GM18508 (cell line): Measurements from ENCODE around the gene VASH2.
"Not testable (repeated sequence)": the region's sequence is repeated elsewhere in the genome, so short reads cannot be mapped to it uniquely, and the experiment has no call there.

Experiments used
- ATAC-seq: cut with Tn5 transposase; IDR thresholded peaks from one replicate; pipeline ENCODE4 v1.9.1; 2021; ENCODE audit warnings: moderate number of reproducible peaks; ENCODE audit not compliant: insufficient read depth, unreplicated experiment

VASH2 gene

GRCh38 chr1:212950243-212951125 is at the start of gene VASH2:
Gene VASH2, plus strand, starts transcription at chr1:212950541. Its CDS starts 1,002 bp downstream, at chr1:212951543.
- ATAC-seq = peak; percentile 80

GRCh38 chr1:212901290-212901689 is 49.1 kb upstream of the VASH2 start:
- no peak for ATAC-seq

GRCh38 chr1:212902054-212902453 is 48.3 kb upstream of the VASH2 start:
- ATAC-seq = no peak

GRCh38 chr1:212903664-212904063 is 46.7 kb upstream of the VASH2 start:
- ATAC-seq = no peak

GRCh38 chr1:212908071-212908470 is 42.3 kb upstream of the VASH2 start:
- ATAC-seq = not testable (repeated sequence)

- ATAC-seq = no peak
These were observed 41.4 kb upstream of the VASH2 start for GRCh38 chr1:212908971-212909370.

GRCh38 chr1:212909652-212910063 is 40.7 kb upstream of the VASH2 start:
- ATAC-seq = no peak

GRCh38 chr1:212910213-212910612 is 40.1 kb upstream of the VASH2 start:
- ATAC-seq = not testable (repeated sequence)

GRCh38 chr1:212913638-212914037 is 36.7 kb upstream of the VASH2 start:
- ATAC-seq = not testable (repeated sequence)

GRCh38 chr1:212914110-212914509 is 36.2 kb upstream of the VASH2 start:
- not testable (repeated sequence) for ATAC-seq

- ATAC-seq = no peak
These were observed 35.6 kb upstream of the VASH2 start for GRCh38 chr1:212914789-212915188.

- no peak for ATAC-seq
These were observed 34.9 kb upstream of the VASH2 start for GRCh38 chr1:212915245-212916091.

- ATAC-seq = no peak
These were observed 33.7 kb upstream of the VASH2 start for GRCh38 chr1:212916481-212917133.

GRCh38 chr1:212917134-212917485 is 33.2 kb upstream of the VASH2 start:
- no peak for ATAC-seq

- ATAC-seq = no peak
These were observed 32.5 kb upstream of the VASH2 start for GRCh38 chr1:212917858-212918257.

GRCh38 chr1:212918824-212919223 is 31.5 kb upstream of the VASH2 start:
- no peak for ATAC-seq

- ATAC-seq = no peak
These were observed 30.1 kb upstream of the VASH2 start for GRCh38 chr1:212920246-212920645.

- ATAC-seq = no peak
These were observed 29.4 kb upstream of the VASH2 start for GRCh38 chr1:212920896-212921295.

- ATAC-seq = no peak
These were observed 28.3 kb upstream of the VASH2 start for GRCh38 chr1:212922016-212922415.

GRCh38 chr1:212926372-212926771 is 24.0 kb upstream of the VASH2 start:
- ATAC-seq = no peak
